SK-N-SH (cell line): ENCODE data around the gene DUSP5.
A peak's percentile ranks its signal among the peaks of the same experiment; 100 is the strongest.

Experiments used
- CTCF ChIP-seq: fragments of 200-600 bp; sonication (generic); IDR thresholded peaks from 2 replicates; pipeline ENCODE4 v1.6.1; 2017; ENCODE audit warnings: antibody characterized with exemption, mild to moderate bottlenecking, moderate library complexity
- JUND ChIP-seq: IDR thresholded peaks from 2 replicates; pipeline ENCODE4 v1.4.0; 2012
- MAX ChIP-seq: IDR thresholded peaks from 2 replicates; pipeline ENCODE4 v1.4.0; 2012; ENCODE audit warnings: low read depth
- NRF1 ChIP-seq: IDR thresholded peaks from 2 replicates; pipeline ENCODE4 v1.6.1; 2012; ENCODE audit warnings: low read depth, mild to moderate bottlenecking, low read length
- POLR2AphosphoS5 ChIP-seq: IDR thresholded peaks from 2 replicates; pipeline ENCODE4 v1.6.1; 2012; ENCODE audit warnings: low read depth, low read length
- SIN3A ChIP-seq: IDR thresholded peaks from 2 replicates; pipeline ENCODE4 v1.6.1; 2012; ENCODE audit warnings: low read depth, mild to moderate bottlenecking, low read length, moderate library complexity, borderline replicate concordance
- TCF12 ChIP-seq: IDR thresholded peaks from 2 replicates; pipeline ENCODE4 v1.4.0; 2012
- USF1 ChIP-seq: IDR thresholded peaks from 2 replicates; pipeline ENCODE4 v1.4.0; 2012; ENCODE audit warnings: low read depth, borderline replicate concordance
- USF2 ChIP-seq: fragments of 150-350 bp; IDR thresholded peaks from 2 replicates; pipeline ENCODE4 v1.6.1; 2017; ENCODE audit warnings: antibody characterized with exemption, low read length, low read depth, borderline replicate concordance
- YY1 ChIP-seq: IDR thresholded peaks from 2 replicates; pipeline ENCODE4 v1.4.0; 2012; ENCODE audit warnings: low read depth, mild to moderate bottlenecking
- ZBTB33 ChIP-seq: IDR thresholded peaks from 2 replicates; pipeline ENCODE4 v1.4.0; 2012; ENCODE audit warnings: low read depth, borderline replicate concordance

GRCh38 chr10:110504111-110504735 lies 6.5 kb downstream of the DUSP5 start:
- TF ChIP-seq USF1 = peak; percentile 38; the same call in 1 of the 2 replicates
- 0 out of 2 replicates have a peak, but pooled peaks have one; percentile 26 for TF ChIP-seq JUND
- TF ChIP-seq SIN3A = no peak
- no peak for TF ChIP-seq NRF1
- TF ChIP-seq CTCF = no peak
- peak; percentile 60; the same call in 1 of the 2 replicates for TF ChIP-seq MAX
- TF ChIP-seq USF2 = no peak
- no peak for TF ChIP-seq POLR2AphosphoS5
- TF ChIP-seq YY1 = no peak
- peak; percentile 56; the same call in 1 of the 2 replicates for TF ChIP-seq TCF12
- TF ChIP-seq ZBTB33 = no peak
